Kasumi-1 (cell line): ENCODE measurements around the gene YES1.
A peak's percentile ranks its signal among the peaks of the same experiment; 100 is the strongest.

ENCODE experiments used
- DNase-seq, 2 experiments: peaks; one replicate each; lab custom pipeline; 2025; lab: John Stamatoyannopoulos, UW

YES1 gene

DNA sequence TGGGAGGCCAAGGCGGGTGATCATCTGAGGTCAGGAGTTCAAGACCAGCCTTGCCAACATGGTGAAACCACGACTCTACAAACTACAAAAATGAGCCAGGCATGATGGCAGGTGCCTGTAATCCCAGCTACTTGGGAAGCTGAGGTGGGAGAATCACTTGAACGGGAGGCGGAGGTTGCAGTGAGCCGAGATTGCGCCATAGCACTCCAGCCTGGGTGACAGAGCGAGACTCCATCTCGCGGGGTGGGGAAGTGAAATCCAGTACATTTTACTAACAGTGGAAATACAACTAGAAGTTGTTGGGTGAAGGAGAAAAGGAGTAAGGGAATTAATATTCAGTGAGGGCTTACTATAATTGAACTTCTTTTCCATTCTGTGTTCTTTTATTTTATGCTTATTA, 86.4 kb downstream of the YES1 start:
- DNase-seq = no peak

DNA sequence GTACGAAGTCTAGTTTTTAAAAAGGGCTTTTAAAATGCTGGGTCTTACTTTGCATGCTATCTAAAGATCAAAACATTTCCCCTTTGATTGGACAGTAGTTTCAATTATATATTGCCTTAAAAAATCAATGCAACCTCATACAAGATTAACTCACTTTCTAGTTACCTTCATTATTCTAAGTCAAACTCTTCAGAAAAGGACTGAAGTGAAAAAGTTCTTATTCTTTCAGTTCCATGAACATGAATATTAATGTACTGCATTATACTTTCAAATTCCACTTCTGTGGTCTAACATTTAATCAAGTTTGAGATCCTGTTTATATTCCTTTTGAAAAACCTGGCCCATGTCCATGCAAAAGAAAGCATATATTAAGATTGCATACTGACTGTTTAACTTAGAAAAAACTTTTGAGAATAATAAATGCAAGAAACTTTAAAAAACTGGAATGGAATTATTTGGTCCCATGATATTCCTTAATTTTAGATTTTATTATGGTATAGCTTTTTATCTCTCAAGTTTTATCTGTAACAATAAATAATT, 88.4 kb downstream of the YES1 start:
- DNase-seq = no peak

DNA sequence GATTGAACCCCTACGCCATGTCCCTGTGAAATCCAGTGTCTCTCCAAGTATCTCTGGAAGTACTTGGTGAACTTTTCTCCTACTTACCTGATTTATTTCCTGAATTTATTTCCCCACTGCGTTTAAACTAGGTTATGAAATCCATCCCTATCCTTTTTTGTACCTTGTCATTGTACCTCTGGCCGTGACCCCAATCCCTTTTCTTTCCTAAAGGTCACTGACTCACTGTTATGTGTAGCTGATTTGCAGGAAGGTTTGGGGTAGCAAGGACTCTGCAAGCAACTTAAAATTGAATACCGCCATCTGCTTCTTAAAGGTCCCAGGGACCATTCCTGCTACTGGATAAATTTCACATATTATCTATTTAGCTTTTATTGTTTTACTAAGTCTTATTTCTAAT, 95.0 kb downstream of the YES1 start:
- no peak for DNase-seq

DNA sequence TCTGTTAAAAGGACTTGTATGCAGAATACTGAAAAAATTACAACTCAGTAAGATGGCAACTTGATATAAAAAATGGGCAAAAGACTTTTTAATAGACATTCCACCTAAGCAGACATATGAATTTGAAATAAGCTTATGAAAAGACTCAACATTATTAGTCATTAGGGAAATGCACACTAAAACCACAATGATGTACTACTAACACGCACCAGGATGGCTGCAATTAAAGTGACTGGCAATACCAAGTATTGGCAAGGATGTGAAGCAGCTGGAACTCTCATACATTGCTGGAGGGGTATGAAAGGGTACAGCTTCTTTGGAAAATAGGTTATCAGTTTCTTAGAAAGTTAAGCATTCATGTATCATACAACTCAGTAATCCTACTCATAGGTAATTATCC, 96.4 kb downstream of the YES1 start:
- no peak for DNase-seq

DNA sequence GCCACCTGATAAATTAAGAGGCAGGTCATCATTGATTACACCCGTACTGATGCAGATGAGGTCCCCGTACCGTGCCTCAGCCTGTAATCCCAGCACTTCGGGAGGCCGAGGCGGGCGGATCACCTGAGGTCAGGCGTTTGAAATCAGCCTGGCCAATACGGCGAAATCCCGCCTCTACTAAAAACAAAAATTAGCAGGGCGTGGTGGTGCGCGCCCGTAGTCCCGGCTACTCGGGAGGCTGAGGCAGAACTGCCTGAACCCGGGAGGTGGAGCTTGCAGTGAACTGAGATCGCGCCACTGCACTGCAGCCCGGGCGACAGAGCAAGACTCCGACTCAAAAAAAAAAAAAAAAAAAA, 98.9 kb downstream of the YES1 start:
- DNase-seq = no peak

DNA sequence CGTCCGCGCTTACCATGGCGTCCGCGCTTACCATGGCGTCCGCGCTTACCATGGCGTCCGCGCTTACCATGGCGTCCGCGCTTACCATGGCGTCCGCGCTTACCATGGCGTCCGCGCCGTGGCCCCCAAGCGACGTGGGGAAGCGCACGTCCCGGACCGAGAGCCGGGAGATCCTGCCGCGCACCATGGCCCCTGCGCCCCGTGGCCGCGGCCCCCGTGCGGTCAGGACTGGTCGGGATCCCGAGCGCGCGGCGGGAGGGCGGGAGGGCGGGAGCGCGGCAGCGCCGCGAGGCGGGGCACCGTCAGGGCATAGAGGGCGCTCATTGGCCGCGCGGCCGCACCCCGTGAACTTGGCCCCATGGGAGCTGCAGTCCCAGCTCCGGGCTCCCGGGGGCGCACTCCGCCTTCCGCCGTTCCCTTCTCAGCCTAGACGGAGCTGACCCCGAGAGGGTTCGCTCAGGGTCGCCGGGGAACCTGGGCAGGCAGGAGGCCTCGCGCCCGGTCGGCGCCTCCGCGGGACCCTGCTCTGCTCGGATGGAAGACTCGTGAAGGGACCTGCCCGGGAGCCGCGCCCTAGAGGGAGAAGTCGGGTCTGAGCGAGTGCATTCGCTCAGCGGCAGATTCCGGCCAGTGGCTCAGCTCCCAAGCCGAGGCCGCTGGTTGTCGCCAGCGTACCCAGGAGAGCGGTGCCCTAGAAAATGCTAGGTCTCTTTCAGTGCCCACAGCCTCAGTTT, 99.5 kb downstream of the YES1 start, which contains the start of gene ENOSF1:
ENOSF1 (minus strand) TSS at position 230 of the 734 bp plus-strand sequence; CDS start at position 187, 43 bp downstream.
- peak; percentile 77 for DNase-seq

DNA sequence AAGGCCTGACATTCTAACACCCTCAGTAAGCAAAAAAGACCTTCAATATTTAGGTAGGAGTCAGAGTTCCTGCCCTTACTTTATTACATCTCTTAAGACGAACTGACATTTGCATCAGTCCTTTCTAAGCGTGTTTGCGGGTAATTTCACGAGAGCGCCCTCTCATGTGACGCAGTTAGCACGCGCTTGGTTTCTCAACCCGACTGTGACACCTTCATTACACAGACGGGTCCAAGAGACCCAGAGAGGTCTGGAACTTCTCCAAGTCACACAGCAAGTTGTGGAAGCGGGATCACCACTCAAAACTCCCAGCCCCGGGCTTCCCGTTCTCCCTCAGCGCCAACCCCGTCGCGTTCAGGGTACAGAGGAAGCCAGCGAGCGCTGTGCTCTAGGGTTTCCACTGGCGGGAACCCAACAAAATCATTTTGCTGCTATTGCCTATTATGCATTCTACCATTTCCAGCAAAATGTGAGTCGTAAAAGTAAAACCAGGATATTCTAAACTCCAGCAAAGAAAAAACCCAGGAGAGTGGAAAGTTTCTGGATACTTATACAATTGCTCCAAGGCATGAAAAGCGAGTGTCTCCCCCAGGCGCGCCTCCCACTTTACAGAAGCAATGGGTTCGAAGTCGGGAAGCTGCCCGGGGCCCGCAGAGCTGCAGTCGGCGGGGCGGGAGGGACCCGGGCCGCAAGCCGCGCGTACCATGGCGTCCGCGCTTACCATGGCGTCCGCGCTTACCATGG, 100.2 kb downstream of the YES1 start:
- DNase-seq = peak; percentile 64 to 66

DNA sequence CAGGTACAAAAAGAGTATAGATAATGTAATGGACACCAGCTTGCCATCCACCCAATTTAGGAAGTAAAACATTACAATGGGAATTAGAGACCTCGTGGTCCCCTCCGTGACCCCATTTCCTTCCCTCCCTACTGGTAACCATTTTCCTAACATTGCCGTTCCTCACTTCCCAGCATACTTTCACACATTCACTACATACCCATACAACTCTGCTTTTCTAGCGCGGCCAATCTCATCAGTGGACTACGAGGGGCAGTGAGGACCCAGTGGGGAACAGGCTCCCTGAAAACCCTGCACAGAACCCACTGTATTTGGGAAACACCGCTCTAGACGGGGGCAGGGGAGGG, 100.8 kb downstream of the YES1 start:
- DNase-seq = peak; percentile 12 to 58

DNA sequence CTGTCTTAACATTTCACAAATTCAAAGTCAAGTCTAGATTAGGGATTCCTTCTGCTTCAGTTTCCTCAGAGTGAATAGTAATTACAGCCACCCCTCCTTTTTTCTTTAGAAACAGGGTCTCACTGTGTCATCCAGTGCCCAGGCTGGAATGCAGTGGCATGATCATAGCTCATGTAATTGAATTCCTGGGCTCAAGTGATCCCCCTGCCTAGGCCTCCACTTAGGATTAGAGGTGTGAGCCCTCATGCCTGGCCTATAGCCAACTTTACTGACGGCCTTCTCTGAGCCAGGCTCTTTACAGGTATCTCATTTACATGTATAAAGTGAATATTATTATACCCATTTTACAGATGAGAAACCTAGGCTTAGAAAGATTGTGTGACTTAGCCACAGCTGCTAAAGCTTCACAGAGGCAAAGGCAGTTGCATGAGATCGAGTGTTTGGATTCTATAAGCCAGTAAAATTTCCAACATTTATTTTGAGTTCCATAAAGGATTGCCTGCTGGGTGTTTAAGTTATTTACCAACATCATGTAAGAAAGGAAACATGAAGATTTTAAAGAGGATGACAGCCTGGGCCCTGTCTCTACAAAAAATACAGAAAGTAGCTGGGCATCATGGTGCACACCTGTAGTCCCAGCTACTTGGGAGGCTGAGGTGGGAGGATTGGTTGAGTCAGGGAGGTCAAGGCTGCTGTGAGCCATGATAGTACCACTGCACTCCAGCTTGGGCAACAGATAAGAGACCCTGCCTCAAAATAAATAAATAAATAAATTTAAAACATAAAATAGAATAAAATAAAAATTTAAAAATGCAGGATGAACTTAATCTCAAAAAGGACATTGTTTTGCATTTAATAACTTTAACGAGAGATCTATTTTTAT, 101.4 kb downstream of the YES1 start:
- no peak for DNase-seq

DNA sequence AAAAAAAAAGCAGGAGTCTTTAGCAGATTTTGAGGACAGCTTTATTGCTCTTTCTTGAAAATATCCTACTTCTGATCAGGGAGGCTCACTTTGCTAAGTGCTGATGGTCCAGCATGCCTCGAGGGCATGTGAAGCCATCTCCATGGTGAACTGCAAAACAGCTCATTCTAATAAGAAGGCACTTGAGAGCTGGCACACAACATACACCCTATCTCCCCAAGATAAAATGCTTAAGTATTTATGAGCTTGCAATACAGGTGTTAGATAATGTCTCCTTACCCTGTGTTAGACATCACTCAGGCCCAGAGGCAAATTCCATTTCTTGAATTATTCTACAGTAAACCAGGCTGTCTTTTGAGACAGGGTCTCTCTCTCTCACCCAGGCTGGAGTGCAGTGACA, 102.3 kb downstream of the YES1 start:
- DNase-seq = no peak

DNA sequence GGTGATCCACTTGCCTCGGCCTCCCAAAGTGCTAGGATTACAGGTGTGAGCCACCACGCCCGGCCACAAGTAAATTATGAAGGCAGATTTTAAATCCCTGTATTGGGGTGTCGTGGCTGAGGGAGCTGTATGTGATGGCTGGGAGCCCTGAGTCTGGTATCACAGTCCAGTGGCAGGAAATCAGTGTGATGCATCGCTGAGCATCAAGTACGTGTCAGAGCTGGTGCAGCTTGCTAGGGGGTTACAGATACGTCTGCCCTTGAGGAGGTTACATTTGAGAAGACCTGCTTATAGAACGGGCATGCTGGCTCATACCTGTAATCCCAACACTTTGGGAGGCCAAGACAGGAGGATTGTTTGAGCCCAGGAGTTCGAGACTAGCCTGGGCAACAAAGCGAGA, 103.9 kb downstream of the YES1 start:
- DNase-seq = no peak

DNA sequence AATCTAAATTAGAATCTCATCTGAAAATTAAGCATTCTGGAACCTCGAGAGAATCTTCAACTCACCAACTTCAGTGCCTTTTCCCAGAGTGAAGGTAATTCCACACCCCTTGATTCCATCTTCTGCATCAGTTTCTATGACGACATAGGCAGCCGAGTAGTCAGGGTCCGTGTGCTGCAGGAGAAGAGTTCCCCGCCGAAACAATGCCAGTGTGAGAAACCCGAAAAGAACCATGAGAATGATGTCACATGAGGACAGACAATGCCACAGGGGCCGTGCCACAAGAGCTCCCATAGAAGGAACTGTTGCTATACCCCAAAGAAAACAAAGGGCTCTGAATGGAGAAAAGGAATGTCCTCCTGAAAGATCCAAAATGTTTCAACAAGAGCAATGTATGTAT, 105.6 kb downstream of the YES1 start:
- no peak for DNase-seq

DNA sequence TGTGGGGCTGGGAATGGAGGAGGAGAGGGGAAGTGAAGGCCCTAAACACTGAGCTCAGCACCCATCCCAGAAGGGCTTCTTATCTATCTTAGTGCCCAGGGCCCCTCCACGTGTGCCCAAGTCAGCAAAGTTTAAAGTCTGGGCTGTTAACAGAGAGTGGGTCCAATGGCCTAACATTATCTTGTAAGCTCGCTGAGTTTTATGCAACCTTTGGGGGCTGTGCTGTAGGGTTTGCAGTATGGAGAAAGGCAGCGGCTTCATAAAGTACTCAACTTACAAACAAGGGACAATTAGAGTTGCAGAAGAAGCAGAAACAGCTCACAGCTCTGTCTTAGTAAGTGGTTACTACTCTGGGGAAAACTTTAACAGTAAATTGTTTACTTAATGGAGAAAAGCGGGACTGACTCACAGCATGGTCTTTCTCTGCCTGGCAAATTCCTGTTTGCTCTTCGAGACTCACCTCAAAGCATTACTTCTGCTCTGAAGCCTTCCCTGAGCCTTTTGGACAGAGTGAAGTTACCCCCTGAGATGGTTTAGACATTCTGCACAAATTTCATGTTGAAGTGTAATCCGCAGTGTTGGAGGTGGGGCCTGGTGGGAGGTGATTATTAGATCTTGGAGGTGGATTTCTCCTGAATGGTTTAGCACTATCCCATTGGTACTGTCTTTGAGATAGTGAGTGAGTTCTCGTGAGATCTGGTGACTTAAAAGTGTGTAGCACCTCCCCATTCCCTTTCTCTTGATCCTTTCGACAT, 108.7 kb downstream of the YES1 start:
- no peak for DNase-seq

DNA sequence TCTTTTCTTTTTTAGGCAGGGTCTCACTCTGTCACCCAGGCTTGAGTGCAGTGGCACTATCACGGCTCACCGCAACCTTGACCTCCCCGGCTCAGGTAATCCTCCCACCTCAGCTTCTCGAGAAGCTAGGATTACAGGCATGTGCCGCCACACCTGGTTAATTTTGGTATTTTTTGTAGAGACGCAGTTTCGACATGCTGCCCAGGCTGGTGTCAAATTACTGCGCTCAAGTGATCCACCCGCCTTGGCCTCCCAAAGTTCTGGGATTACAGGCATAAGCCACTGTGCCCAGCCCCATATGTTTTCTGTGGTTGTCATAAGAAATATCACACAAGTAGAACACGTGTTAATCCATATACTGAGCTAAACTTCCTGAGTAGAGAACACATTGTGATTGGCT, 114.2 kb downstream of the YES1 start:
- DNase-seq = no peak

DNA sequence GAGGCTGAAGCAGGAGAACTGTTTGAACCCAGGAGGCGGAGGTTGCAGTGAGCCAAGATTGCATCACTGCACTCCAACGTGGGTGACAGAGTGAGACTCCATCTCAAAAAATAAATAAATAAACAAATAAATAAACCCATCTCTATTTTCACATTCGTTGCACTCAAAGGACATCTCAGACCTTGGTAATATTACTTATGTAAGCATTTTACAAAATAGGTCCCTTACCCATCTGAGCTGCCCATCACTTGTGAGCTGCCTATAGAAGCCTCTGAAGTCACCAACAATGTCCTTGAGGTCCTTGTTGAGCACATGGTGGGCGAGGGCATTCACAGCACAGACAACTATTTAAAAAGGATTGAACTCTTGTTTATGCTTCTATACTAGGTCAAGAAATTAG, 115.0 kb downstream of the YES1 start:
- no peak for DNase-seq

DNA sequence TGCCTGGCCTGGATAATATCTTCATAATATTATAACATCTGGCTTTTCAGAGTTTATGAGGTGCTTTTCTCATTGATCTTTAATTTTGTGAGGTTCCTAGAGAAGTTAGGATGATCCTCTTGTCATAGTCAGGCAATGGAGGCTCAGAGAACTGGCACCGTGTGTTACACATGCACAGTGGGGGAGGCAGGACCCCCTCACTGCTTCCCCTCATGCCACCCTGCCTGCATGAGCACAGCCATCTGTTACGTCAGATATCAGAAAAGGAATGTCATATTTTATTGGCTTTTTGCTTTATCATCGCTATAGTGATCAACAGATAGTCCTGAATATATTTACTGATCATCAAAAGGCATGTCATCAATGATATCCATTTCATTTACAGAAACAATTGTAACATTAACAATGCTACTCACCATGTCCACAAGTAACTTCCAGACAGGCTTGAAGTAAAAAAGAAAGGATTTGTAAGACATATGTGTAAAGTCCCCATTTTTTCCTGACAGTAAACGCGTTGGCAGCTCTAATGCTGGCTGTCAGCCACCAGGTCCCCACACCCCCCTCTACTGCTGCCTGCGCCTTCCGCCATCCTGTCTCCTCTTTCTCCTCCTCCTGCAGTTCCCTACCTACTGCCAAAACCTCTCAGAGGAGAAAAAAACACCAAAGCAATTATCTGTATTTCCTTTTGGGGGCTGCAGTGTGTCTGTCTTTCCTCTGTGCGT, 118.4 kb downstream of the YES1 start:
- no peak for DNase-seq

DNA sequence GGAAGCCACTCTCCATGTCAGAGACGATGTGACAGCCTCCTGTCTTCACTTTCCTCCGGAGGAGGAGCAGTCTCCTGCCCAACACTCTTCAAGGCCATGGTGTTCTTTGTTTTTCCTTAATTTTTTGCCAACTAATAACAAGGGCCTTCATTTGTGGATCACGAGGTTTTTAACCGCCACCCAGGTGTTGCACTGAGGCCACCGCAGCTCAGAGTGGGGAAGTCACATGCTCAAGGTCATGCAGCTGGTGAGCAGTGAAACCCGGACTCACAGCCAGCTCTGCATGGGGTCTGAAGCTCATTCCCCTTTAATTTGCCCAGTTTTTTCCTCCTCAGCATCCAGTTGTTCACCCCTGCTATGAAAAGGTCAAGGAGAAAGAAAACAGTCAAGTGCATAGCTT, 119.2 kb downstream of the YES1 start:
- DNase-seq = no peak

DNA sequence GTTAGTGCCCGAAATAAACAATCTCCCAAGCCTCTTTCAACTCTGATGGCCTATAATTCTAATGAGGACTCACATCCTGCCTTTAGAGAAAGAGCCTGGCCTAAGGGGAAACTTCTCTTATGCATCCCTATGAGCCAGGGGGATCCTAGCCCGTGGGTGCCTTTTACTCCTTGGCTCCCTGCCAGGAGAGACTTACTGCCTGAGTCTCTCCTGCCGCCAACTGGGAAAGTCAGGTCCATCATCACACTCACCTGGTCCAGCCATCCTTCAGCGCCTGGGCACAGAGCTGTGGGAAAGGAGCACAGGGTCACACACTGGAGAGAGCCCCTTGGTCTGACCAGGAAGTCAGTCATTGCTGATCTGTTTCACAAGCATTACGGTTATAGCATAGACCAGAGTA, 123.7 kb downstream of the YES1 start:
- DNase-seq = no peak

DNA sequence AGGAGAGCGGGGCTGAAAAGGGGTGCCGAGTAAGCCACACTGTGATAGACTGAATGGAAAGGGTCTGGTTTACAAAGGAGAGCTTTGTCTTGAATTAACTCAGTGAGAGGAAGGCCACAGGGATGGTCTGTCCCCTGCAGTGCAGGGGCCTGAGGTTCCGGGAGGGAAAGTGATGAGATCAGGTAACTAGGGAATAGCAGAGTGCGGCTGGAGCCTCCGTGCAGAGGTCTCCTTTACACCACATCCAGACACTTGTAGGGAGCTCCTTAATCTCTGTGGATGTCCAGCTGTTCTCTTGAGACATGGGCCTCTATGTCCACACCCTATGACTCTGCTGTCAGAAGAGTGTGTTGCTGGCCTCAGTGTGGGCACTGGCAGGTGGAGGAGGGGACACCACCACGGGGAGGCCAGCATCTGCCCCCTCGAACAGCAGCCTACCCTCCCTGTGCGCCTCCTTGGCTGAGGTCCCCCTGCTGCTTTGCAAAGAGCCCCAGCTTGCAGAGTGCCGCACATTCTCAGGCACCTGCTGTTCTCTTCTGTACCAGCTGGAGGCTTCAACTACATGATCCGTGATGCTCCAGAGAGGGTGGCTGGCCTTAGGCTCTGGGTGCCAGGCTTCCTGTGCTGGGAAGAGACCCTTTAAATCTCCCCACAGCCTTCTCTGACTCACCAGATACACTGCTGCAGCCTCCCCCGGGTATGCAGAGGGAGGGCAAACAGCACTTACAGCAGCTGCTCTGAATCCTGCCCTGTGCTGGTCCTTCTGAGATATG, 125.5 kb downstream of the YES1 start:
- no peak for DNase-seq

DNA sequence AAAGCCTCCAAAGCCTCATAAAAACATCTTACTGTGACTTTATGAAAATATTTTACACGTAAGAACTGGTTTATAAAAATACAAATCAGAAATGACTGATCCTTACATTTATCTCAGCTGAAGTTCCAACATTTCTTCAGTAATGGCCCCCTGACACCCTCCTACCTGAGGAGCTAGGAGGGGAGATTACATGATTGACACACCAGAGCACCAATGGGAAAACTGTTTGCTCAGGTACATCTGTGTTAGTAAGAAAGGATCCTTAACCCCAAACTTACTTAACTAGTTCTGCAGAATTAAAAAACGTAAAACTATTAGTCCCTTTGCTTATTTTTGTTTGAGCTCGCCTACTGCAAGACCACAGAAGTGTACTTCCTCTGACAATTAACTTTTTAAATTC, 126.6 kb downstream of the YES1 start:
- no peak for DNase-seq
